AG04449 (cell line): Measurements from ENCODE around the gene STAT2.
A peak's percentile ranks its signal among the peaks of the same experiment; 100 is the strongest.
"Not testable (repeated sequence)": the region's sequence is repeated elsewhere in the genome, so short reads cannot be mapped to it uniquely, and the experiment has no call there.

Source experiments
- CTCF ChIA-PET: fragments of 350-600 bp; formaldehyde crosslinking; extraction: SDS; loops from one replicate; lab custom pipeline; 2021; ENCODE audit warnings: antibody characterized with exemption; lab: Yijun Ruan, JAX
- POLR2A ChIA-PET: fragments of 400-600, 350-600 bp; formaldehyde crosslinking; extraction: SDS; loops from one replicate; lab custom pipeline; 2020; ENCODE audit warnings: antibody characterized with exemption, inconsistent platforms; lab: Yijun Ruan, JAX
- DNase-seq: peaks from one replicate; pipeline ENCODE4 v3.0.0-alpha.2; 2010; ENCODE audit warnings: low read depth, low spot score
- H3K4me3 ChIP-seq: 2 replicates; pipeline ENCODE4 v1.5.1; 2011; ENCODE audit warnings: low read depth, mild to moderate bottlenecking, control low read depth, low read length
- CTCF ChIP-seq: IDR thresholded peaks from one replicate; pipeline ENCODE4 v1.5.1; 2011; ENCODE audit warnings: mild to moderate bottlenecking, moderate library complexity, low read length, control low read depth, inconsistent platforms; ENCODE audit not compliant: insufficient read depth; ENCODE audit errors: missing control alignments

The STAT2 gene

GRCh38 chr12:56359851-56360767, at the start of gene STAT2:
Gene STAT2 (minus strand): TSS chr12:56360107. CDS start chr12:56356571, 3,536 bp downstream.
- ChIA-PET CTCF (interaction anchor here (1.0 to 5.8 kb wide), 12 partner anchors 18 to 276 kb away, joined by 3 to 68 read pairs (median 4); partner anchors contain the start of genes ANKRD52, MIP and PAN2), POLR2A (interaction anchor here (0.5 to 2.9 kb wide), 14 partner anchors 14 to 164 kb away, joined by 3 to 11 read pairs (median 3); partner anchors contain the start of genes PAN2 and TIMELESS)
- H3K4me3 ChIP-seq = peak within 1 kb of the TSS; percentile 90
- TF ChIP-seq CTCF = no peak
- DNase-seq = peak; percentile 99

- no peak for TF ChIP-seq CTCF
- ChIA-PET POLR2A (no interaction called here), CTCF (no interaction called here)
- no peak overlapping the region for H3K4me3 ChIP-seq
- no peak for DNase-seq
Observed at GRCh38 chr12:56408799-56409417, 49.0 kb upstream of the STAT2 start.

- CTCF ChIA-PET, H3K4me3 ChIP-seq, POLR2A ChIA-PET, DNase-seq: not testable (repeated sequence)
Observed at GRCh38 chr12:56404227-56404626, 44.3 kb upstream of the STAT2 start.

- DNase-seq, CTCF ChIA-PET, POLR2A ChIA-PET, H3K4me3 ChIP-seq: not testable (repeated sequence)
Observed at GRCh38 chr12:56401612-56402011, 41.7 kb upstream of the STAT2 start.

GRCh38 chr12:56401125-56401524, 41.2 kb upstream of the STAT2 start:
- not testable (repeated sequence) for H3K4me3 ChIP-seq

GRCh38 chr12:56399466-56399865, 39.6 kb upstream of the STAT2 start:
- DNase-seq, H3K4me3 ChIP-seq, POLR2A ChIA-PET, CTCF ChIA-PET: not testable (repeated sequence)

More at GRCh38 chr12:56401125-56401524, 41.2 kb upstream of the STAT2 start:
- CTCF ChIA-PET, POLR2A ChIA-PET, DNase-seq: not testable (repeated sequence)

GRCh38 chr12:56398324-56398723, 38.4 kb upstream of the STAT2 start:
- CTCF ChIA-PET = no interaction called here
- DNase-seq = no peak
- POLR2A ChIA-PET = no interaction called here
- no peak overlapping the region for H3K4me3 ChIP-seq
- no peak for TF ChIP-seq CTCF

GRCh38 chr12:56392331-56392730, 32.4 kb upstream of the STAT2 start:
- no peak for DNase-seq
- H3K4me3 ChIP-seq = no peak overlapping the region
- POLR2A ChIA-PET = no interaction called here
- CTCF ChIA-PET = interaction anchor here (1.2 to 1.5 kb wide), 2 partner anchors 43 to 72 kb away, joined by 3 to 5 read pairs; no protein-coding TSS in a partner anchor
- no peak for TF ChIP-seq CTCF
